ENCODE measurements around the gene LDLRAD4.

The LDLRAD4 gene

GRCh38 chr18:13268158-13269012 is 49.8 kb downstream of the LDLRAD4 start:
- DNase-seq = no peak

DNA sequence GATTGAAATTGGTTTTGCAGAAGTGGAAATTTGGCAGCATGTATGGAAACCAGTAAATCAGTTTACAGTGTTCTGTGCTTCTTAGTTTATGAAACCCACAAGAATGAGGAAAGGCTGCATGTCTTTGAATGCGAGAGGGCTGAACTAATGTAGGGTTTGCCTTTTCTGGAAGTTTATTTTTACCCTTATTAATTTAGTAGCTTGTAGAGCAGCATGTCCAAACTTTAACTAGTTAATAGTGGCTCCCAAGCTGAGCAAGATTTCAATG is 50.4 kb downstream of the LDLRAD4 start:
- no peak for DNase-seq

- DNase-seq = peak in 1 of 2 donors; percentile 19
Observed at GRCh38 chr18:13269521-13270011, 51.0 kb downstream of the LDLRAD4 start.

GRCh38 chr18:13270279-13270855 is 51.8 kb downstream of the LDLRAD4 start:
- no peak for DNase-seq

GRCh38 chr18:13271302-13271911 is 52.8 kb downstream of the LDLRAD4 start:
- DNase-seq = no peak

DNA sequence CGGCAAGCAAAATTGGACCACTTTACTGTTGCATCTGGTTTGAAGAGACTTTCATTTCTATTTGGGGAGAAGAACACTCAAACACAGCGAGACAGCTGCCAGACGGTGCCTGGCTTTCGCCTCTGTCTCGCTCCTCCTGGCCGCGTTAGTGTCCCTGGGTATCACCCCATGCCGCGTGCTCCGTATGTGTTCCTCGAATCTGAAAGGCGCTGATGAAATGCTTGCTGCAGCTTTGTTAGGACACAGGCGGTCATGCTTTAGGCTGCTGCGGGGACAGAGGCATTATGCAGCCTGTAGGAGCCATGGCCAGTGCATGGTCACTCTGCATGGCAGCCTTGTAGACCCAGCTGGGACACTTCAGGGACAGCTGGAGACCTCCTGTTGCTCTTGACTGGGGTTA is 53.9 kb downstream of the LDLRAD4 start:
- DNase-seq = no peak

GRCh38 chr18:13273800-13274199 is 55.2 kb downstream of the LDLRAD4 start:
- DNase-seq = peak; percentile 24 to 31

GRCh38 chr18:13275075-13275474 is 56.5 kb downstream of the LDLRAD4 start:
- no peak for DNase-seq

DNA sequence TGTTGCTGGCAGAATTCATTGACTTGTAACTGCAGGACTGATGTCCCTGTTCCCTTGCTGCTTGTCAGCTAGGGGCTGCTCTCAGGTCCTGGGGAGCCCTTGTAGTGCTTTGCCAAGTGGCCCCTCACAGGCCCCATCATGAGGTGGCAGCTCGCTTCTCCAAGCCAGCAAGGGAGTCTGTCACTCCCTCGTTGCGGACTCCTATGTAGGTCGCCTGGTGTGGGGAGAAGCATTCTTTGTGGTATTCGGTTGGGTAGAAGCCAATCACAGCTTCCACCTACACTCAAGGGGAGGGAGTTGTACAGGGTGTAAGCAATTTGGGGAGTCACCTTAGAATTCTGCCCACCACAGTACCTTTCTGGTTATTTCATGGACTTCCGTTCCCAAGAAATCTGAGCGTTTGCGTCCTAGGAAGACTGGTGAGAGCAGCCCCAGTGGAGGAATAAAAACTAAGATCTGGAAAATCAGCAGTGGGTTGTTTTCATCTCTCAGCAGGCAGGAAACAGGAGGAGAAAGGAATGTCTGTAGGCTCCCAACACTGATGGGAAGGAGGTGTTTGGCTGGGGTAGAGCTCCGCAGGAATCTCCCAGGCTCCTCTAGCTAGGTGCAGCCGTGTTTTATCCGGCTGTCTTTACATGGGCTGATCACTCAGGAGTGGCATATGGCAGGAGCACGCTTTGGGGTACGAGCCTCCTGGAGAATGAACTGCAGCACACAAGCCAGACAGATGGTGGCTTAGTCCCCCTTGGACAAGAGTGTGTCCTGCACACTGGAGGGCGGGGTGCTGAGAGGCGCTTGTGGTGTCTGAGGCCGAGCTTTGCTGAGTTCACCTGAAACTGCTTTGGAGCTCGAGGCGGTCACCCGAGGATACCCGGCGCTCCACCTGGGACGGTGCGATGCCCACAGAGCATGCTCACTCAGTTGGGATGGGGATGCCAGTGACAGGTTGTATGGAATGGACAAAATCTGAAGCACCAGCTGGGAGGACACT is 58.3 kb downstream of the LDLRAD4 start:
- DNase-seq = no peak

- DNase-seq = no peak
Observed at GRCh38 chr18:13278062-13278630, 59.6 kb downstream of the LDLRAD4 start.

GRCh38 chr18:13279181-13280069 is 60.9 kb downstream of the LDLRAD4 start:
- peak; percentile 54 to 55 for DNase-seq

GRCh38 chr18:13280070-13280795 is 61.7 kb downstream of the LDLRAD4 start:
- no peak for DNase-seq

DNA sequence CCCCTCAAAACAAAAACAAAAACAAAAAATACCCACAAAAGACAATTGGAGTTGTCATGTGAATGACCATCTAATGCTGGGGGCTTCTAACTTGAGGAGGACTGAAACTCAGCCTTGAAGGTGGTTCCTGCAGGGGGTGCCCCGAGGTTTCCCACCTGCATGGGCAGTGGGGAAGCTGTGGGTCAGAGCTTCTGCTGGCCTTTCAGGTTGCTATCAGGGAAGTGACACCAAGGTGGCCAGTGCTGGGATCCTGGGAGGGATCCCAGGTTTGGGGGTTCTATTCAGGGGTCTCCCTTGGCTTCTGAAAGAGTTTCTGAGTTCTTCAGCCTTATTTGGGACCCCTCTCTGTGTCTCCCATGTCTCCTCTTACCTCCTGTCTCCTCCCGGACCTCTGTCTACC is 62.8 kb downstream of the LDLRAD4 start:
- no peak for DNase-seq

- no peak for DNase-seq
Observed at GRCh38 chr18:13283746-13284145, 65.2 kb downstream of the LDLRAD4 start.

DNA sequence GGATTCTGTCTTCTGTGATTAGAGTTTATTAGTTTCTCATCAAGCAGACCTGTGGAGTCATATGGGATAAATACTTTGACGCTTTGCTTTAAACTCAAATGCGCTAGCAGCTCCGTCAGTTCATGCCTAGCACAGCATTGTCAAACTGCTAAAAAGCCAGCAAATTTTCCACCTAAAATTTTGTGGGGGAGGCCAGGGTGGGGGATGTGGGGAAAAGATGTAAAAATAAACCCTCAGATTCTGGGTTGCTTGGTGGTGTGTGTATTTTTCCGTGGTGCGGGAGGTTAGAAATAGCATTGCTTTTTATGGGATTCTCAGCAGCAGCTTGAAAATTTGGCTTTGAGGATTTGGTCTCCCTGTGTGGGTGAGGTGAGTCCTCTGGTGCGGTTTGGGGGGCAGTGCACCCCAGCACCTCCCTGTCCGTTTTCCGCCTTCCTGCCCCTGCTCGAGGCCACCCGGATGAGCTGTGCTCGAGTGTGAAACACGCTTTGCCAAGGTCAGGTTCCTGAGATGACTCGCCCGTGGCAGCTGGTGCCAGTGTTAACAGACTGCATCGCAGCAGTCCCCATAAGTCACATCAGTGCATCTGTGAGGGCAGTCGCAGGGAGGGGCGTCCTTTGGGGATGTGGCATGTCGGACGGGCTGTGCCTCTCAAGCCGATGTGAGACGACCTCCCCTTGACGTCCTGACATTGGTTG is 65.9 kb downstream of the LDLRAD4 start:
- DNase-seq = no peak

GRCh38 chr18:13285874-13286273 is 67.3 kb downstream of the LDLRAD4 start:
- DNase-seq = no peak

GRCh38 chr18:13286456-13287125 is 68.0 kb downstream of the LDLRAD4 start:
- no peak for DNase-seq

- no peak for DNase-seq
Observed at GRCh38 chr18:13287372-13287771, 68.8 kb downstream of the LDLRAD4 start.

GRCh38 chr18:13288509-13289133 is 70.1 kb downstream of the LDLRAD4 start:
- DNase-seq = no peak

All from activated CD4-positive, alpha-beta T cell treated with anti-CD3 and anti-CD28 coated beads for 4 hours (primary cell).